ENCODE data around the gene GABBR2. TPM values are rescaled to one million over a fixed set of nuclear protein-coding genes. Genes with fewer than 3 reads are reported as not detected.

GABBR2 gene
- total and polyA plus RNA-seq, 2 donors (not counting 1 experiment from before 2014, with no cell fraction given), result 0.03 TPM; not detected in 1

DNA sequence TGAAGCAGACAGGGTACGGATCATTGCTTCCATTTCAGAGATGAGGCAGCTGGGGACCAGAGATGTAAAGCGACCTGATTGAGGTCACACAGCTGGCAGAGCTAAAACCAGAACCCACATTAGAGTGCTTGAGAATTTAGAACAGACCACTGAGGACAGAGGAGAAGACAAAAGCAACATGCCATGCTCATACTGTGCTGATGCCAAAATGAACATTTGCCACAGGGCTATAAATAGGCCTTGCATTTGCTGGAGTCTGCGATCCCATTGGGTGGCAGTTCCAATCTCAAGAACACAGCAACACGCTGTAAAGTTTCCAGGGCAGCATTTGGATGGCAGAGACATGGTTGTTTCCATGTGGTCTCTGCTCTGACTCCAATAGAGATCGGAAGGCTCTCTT is 230.9 kb downstream of the GABBR2 start:
- Histone ChIP-seq H4K20me1 (ENCODE audit: control insufficient read depth, insufficient read depth, low read length, poor library complexity, severe bottlenecking) (no peaks in the 10 kb centered on the region), H2AFZ (ENCODE audit: insufficient read depth, low read depth, low read length, poor library complexity, severe bottlenecking) (no peak overlapping the region), H3K36me3 (replicated peaks in 1 of 2; ENCODE audit: control extremely low read depth in 1 of 2, control insufficient read depth in 1 of 2, extremely low read depth in 1 of 2, insufficient read depth in 2 of 2, low read length in 1 of 2) (no peaks in the 10 kb centered on the region), H3K9ac (ENCODE audit: low read length) (no peak overlapping the region), H3K4me3 (ENCODE audit: control extremely low read depth in 1 of 5, extremely low read depth in 1 of 5, insufficient read depth in 1 of 5, low read depth in 2 of 5, low read length in 4 of 5) (no peak overlapping the region), H3K4me1 (ENCODE audit: control insufficient read depth in 2 of 2, insufficient read depth in 2 of 2, low read length in 2 of 2) (no peaks in the 10 kb centered on the region), H3K79me2 (ENCODE audit: control insufficient read depth, insufficient read depth, low read length) (no peaks in the 10 kb centered on the region), H3K27me3 (replicated peaks in 1 of 4; ENCODE audit: control extremely low read depth in 1 of 4, control insufficient read depth in 3 of 4, insufficient read depth in 4 of 4, low read length in 3 of 4) (peaks cover 0 to 5% (median 0%) of the 10 kb centered on the region in 4 experiments), H3K4me2 (replicated peaks; ENCODE audit: low read depth, low read length, poor library complexity, severe bottlenecking) (no peak overlapping the region), H3K27ac (ENCODE audit: low read length in 2 of 2) (no peak overlapping the region), H3K9me3 (ENCODE audit: control extremely low read depth in 1 of 3, control insufficient read depth in 2 of 3, insufficient read depth in 1 of 3, low read length in 2 of 3) (no peaks in the 10 kb centered on the region)
- H3K4me3 Mint-ChIP-seq, result no peak overlapping the region
- no peak for DNase-seq
- TF ChIP-seq EZH2 (IDR thresholded peaks at IDR 0.05; ENCODE audit: borderline replicate concordance, insufficient read depth, low read depth, low read length, poor library complexity, severe bottlenecking), result no peak
- TF ChIP-seq, protein P1, sequence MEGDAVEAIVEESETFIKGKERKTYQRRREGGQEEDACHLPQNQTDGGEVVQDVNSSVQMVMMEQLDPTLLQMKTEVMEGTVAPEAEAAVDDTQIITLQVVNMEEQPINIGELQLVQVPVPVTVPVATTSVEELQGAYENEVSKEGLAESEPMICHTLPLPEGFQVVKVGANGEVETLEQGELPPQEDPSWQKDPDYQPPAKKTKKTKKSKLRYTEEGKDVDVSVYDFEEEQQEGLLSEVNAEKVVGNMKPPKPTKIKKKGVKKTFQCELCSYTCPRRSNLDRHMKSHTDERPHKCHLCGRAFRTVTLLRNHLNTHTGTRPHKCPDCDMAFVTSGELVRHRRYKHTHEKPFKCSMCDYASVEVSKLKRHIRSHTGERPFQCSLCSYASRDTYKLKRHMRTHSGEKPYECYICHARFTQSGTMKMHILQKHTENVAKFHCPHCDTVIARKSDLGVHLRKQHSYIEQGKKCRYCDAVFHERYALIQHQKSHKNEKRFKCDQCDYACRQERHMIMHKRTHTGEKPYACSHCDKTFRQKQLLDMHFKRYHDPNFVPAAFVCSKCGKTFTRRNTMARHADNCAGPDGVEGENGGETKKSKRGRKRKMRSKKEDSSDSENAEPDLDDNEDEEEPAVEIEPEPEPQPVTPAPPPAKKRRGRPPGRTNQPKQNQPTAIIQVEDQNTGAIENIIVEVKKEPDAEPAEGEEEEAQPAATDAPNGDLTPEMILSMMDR (IDR thresholded peaks at IDR 0.05), result no peak
- no peaks in the 10 kb centered on the region for H3K4me1 Mint-ChIP-seq
- no peak for ATAC-seq (ENCODE audit: low read depth)
- H3K27me3 Mint-ChIP-seq, result peaks cover 21% of the 10 kb centered on the region
- H3K27ac Mint-ChIP-seq, result no peak overlapping the region
- 81% methylated on average over 5 of the region's 5 CpGs for WGBS (ENCODE audit: insufficient coverage)
- ChIA-PET CTCF (no interaction called here), POLR2A (no interaction called here)
- no peaks in the 10 kb centered on the region for H3K9me3 Mint-ChIP-seq (ENCODE audit: insufficient read depth)
- intact Hi-C loops (cut with micrococcal nuclease), result no loop called here

DNA sequence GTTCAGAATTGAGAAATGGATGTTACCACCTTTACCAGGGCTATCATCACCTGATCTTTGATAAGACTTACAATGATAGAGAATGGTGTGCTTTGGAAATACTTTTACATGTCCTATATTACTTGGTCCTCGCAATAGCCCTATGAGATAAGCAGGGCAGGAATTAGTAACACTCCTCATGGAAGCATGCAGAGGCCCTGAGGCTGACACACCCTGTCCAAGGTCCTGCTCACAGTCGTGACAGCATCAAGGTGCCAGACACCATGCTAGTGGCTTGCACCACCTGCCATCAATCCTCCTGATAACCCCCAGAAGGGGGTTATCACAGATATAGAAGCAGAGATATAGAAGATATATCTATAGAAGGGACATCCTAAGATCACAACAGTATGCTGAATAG is 236.5 kb downstream of the GABBR2 start:
- Mint-ChIP-seq H3K4me3 (no peak overlapping the region), H3K9me3 (ENCODE audit: insufficient read depth) (no peaks in the 10 kb centered on the region), H3K27me3 (peaks cover 4% of the 10 kb centered on the region), H3K27ac (no peak overlapping the region), H3K4me1 (no peaks in the 10 kb centered on the region)
- no CpG with 5 or more reads among the region's 2 CpGs for WGBS (ENCODE audit: insufficient coverage)
- no peaks in the 10 kb centered on the region for H3K27me3 ChIP-seq (replicated peaks in 1 of 4; ENCODE audit: control extremely low read depth in 1 of 4, control insufficient read depth in 3 of 4, insufficient read depth in 4 of 4, low read length in 3 of 4)
- no peak overlapping the region for H3K4me3 ChIP-seq (ENCODE audit: control extremely low read depth in 1 of 5, extremely low read depth in 1 of 5, insufficient read depth in 1 of 5, low read depth in 2 of 5, low read length in 4 of 5)
- no peaks in the 10 kb centered on the region for H3K4me1 ChIP-seq (ENCODE audit: control insufficient read depth in 2 of 2, insufficient read depth in 2 of 2, low read length in 2 of 2)
- no peaks in the 10 kb centered on the region for H4K20me1 ChIP-seq (ENCODE audit: control insufficient read depth, insufficient read depth, low read length, poor library complexity, severe bottlenecking)
- H3K36me3 ChIP-seq (replicated peaks in 1 of 2; ENCODE audit: control extremely low read depth in 1 of 2, control insufficient read depth in 1 of 2, extremely low read depth in 1 of 2, insufficient read depth in 2 of 2, low read length in 1 of 2), result no peaks in the 10 kb centered on the region
- H3K27ac ChIP-seq (ENCODE audit: low read length in 2 of 2), result no peak overlapping the region
- POLR2A ChIA-PET, result no interaction called here
- ATAC-seq (ENCODE audit: low read depth) (no peak), DNase-seq (no peak)
- H2AFZ ChIP-seq (ENCODE audit: insufficient read depth, low read depth, low read length, poor library complexity, severe bottlenecking), result no peak overlapping the region
- CTCF ChIA-PET, result no interaction called here
- no peak overlapping the region for H3K9ac ChIP-seq (ENCODE audit: low read length)
- TF ChIP-seq, protein P1 (IDR thresholded peaks at IDR 0.05), result no peak
- no peak for TF ChIP-seq EZH2 (IDR thresholded peaks at IDR 0.05; ENCODE audit: borderline replicate concordance, insufficient read depth, low read depth, low read length, poor library complexity, severe bottlenecking)
- intact Hi-C loops (cut with micrococcal nuclease), result no loop called here
- no peak overlapping the region for H3K4me2 ChIP-seq (replicated peaks; ENCODE audit: low read depth, low read length, poor library complexity, severe bottlenecking)
- H3K9me3 ChIP-seq (ENCODE audit: control extremely low read depth in 1 of 3, control insufficient read depth in 2 of 3, insufficient read depth in 1 of 3, low read length in 2 of 3), result peaks cover 0 to 6% (median 0%) of the 10 kb centered on the region in 3 donors
- H3K79me2 ChIP-seq (ENCODE audit: control insufficient read depth, insufficient read depth, low read length), result no peaks in the 10 kb centered on the region

Measured in B cell (primary cell).